NOMO-1 (cell line): ENCODE results near the gene TPX2.

Source experiments
- DNase-seq, 2 experiments: peaks; one replicate each; lab custom pipeline; 2025; ENCODE audit not compliant: unreplicated experiment in 2 of 2; lab: John Stamatoyannopoulos, UW

TPX2 gene

GRCh38 chr20:31760519-31761240 is 21.6 kb downstream of the TPX2 start:
- DNase-seq = no peak

- DNase-seq = no peak
Observed at GRCh38 chr20:31764641-31765305, 25.7 kb downstream of the TPX2 start.

- no peak for DNase-seq
Observed at GRCh38 chr20:31767805-31768204, 28.7 kb downstream of the TPX2 start.

DNA sequence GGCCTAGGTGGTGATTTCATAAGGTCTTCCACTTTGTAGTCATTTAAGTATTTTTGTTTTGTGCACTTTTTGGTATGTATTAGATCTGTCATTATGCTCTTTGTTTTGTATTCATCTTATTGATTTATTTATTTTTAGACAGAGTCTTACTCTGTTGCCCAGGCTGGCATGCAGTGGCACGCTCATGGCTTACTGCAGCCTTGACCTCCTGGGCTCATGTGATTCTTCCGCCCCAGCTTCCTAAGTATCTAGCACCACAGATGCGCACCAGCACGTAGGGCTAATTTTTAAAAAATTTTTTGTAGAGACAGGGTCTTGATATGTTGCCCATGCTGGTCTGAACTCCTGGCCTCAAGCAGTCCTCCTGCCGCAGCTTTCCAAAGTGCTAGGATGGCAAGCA is 30.6 kb downstream of the TPX2 start:
- no peak for DNase-seq

DNA sequence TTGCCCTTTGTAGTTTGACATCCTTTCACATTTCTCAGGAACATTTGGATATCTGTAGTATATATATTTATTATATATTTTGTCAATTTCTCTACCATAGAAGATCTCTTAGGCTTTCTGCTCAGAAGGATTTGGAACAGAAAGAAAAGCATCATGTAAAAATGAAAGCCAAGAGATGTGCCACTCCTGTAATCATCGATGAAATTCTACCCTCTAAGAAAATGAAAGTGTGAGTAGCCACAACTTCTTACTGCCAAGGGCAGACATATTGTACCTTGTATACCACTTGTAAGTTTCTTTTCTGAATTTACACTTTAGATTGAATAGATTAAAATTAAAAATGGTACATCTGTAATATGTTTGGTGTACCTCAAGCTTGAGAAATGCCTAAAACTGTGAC is 31.2 kb downstream of the TPX2 start:
- no peak for DNase-seq

DNA sequence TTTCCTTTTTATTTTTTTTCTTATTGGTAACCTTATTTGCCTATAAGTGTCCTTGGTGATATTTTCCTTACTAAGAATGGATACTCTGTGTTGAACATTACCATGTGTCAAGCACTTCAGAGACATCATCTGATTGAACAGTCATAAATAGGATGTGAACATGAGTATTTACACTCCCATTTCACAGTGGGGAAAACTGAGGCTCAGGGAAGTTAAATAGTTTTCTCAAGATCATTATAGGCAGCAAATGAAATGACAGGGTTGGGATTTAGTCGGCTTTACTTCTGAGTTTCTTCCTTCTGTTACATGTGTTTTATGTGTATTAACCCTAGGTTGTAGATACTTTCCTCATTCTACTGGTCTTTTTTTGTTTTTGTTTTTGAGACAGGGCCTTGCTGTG is 35.3 kb downstream of the TPX2 start:
- DNase-seq = no peak

DNA sequence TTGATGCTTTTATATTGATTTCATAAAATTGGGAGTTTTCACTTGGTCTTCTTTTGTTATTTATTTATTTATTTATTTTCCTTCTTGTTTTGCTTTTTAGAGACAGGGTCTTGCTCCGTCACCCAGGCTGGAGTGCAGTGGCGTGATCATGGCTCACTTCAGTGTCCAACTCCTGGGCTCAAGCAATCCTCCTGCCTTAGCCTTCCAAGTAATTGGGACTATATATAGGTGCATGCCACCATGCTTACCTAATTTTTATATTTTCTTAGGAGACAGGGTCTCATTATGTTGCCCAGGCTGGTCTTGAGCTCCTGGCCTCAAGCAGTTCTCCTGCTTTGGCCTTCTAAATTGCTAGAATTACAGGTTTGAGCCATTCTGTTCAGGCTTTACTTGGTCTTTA is 41.7 kb downstream of the TPX2 start:
- DNase-seq = no peak

- DNase-seq = no peak
Observed at GRCh38 chr20:31781945-31782344, 42.9 kb downstream of the TPX2 start.

DNA sequence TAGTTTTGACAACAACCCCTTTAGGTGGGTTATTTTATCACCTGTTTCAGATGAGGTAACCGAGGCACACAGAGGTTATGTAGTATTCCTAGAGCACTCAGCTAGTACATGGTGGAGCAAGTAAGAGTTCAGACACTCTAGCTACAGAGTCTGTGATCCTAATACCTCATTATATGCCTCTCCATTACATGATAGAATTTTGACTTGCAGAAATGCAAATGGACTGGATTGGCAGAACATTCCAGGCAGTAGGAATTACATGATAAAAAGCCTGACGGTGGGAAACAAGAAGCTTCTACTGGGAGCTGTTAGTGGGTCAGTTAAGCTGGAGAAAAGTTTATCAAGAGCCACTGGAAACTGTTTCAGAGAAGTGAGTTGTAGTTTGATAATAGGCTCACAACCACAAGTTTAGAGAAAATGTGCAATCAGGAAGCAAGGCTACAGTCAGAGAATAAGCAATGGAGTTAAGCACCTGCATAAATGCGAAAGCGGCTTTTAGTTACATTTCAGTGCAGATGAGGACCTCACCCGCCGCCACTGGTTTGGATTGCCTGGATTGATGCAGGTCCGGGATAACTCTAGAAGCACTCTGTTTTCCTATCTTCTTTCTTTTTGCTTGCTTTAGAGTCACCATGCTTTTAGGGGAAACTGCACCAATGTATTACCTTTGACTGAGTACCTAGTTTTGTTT is 45.4 kb downstream of the TPX2 start:
- DNase-seq = no peak

- DNase-seq = no peak
Observed at GRCh38 chr20:31785089-31785488, 46.0 kb downstream of the TPX2 start.

DNA sequence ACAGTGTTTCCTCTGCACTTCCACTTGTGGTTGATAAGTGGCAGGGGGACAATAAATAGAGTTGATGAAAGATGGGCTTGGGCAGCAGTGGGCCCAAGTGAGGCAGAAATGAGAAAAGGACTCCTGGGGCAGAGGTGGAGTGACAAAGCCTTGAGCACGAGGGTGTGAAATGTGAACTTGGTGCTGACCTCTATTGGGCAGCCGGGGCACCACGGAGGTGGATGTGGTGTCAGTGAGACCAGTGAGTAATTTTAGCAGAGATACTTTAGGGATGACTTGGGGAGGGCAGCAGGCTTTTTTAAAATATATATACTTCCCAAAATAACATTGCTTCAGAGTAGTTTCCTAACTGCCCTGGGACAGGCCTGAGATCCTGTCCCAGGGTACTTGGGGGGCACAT is 49.5 kb downstream of the TPX2 start:
- no peak for DNase-seq

- no peak for DNase-seq
Observed at GRCh38 chr20:31790401-31790800, 51.3 kb downstream of the TPX2 start.

GRCh38 chr20:31797364-31797763 is 58.3 kb downstream of the TPX2 start:
- DNase-seq = no peak

DNA sequence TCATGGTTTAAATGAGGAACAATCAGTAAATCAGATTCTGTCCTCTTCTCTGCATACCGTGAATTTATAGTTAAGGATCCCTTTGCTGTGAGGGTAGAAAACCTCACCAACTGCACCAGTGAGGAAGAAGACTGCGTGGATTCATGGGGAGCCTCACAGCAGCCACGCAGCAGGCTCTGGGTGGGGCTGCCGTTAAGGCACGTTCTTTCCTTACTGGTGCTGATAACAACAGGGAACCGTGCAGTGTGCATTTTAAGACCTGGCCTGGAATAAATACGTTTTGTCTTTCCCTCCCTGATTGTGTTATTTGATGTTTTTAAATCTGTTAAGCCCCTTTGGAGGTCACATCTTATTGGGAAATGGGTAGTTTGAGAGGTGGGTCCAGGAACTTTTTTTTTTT is 62.4 kb downstream of the TPX2 start:
- DNase-seq = no peak

- DNase-seq = no peak
Observed at GRCh38 chr20:31803552-31804291, 64.6 kb downstream of the TPX2 start.

DNA sequence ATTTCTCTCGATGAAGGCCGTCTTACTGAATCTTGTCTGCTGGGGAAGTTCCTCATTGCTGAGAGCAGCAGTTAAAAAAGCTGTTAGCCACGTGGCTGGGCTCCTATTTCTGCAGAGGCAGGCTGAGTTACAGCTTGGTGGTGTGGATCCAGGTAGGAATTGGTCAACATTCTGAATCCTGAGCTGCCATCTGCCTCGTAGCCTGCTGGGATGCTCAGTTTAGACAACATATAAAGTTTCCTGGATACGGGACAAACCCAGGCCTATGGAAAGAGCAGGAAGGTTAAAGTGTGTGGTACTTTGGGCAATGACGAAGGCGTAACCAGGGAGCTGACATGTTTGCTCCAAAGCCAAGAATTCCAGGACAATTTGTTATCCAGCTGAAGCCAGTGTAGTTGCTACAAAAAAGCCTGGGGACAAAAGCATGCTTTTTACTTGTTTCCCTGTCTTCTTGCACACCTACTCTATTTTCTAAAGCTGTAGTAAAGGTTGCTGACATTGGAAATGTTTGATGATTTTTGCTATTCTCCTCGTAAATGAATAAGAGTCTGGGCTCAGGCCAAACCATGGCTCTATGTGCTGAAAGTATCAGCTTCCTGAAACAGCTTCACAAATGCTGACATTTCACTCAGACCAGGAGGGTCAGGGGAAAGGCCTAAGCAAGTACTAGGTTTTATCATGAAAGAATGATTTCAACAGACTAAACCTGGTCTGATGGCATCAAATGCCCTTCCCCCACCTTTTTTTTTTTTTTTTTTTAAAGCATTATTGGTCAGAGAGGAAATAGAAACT is 67.7 kb downstream of the TPX2 start:
- DNase-seq = peak; percentile 18 to 42

GRCh38 chr20:31808481-31808880 is 69.4 kb downstream of the TPX2 start:
- DNase-seq = no peak

- DNase-seq = no peak
Observed at GRCh38 chr20:31809661-31810060, 70.6 kb downstream of the TPX2 start.

DNA sequence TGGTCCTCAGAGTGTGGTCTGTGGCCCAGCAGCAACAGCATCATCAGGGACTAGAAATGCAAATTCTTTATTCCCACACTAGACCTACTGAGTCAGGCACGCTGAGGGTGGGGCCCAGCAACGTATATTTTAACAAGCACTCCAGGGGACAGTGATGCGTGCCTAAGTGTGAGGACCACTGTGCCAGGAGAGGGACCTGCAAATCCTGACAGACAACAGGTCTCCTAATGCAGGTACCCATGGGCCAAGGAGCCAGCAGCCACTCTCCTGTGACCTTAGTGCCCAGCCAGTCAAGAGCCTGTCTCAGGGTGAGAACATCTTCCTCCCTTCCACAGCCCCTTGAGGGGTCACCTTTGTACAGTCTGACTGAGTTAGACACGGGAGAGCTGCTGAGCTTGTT is 72.1 kb downstream of the TPX2 start:
- DNase-seq = no peak
